Epidermal melanocyte (primary cell): ENCODE results near the gene MAPRE3.

ENCODE experiments used
- DNase-seq: peaks from one replicate; pipeline ENCODE4 v3.0.0; 2011; ENCODE audit warnings: low spot score; ENCODE audit not compliant: insufficient read length

Gene MAPRE3

DNA sequence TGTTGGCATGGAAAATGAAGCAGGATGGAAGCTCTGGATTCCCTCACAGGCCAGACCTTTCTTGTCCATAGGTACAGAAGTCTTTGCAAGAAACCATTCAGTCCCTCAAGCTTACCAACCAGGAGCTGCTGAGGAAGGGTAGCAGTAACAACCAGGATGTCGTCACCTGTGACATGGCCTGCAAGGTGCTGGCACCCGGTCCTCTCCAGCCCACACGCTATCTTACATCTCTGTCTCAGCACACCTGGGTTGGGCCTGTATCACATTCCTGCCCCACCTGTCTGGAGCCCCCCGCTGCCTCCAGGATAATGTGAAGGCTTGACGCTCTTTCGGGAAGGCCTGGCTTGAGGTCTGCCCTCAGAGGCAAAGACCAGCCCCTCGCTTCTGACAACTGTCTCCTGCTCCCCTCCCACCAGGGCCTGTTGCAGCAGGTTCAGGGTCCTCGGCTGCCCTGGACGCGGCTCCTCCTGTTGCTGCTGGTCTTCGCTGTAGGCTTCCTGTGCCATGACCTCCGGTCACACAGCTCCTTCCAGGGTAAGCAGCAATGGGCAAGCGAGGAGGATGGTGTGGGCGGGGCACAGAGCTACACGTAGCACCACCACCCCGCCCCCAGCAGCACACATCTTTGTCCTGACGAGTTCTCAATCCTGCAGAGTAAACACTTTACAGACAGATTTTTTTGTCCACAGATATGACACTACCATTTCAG is 68.3 kb downstream of the MAPRE3 start:
- DNase-seq, result no peak

GRCh38 chr2:27039426-27039825 is 69.0 kb downstream of the MAPRE3 start:
- DNase-seq, result no peak

DNA sequence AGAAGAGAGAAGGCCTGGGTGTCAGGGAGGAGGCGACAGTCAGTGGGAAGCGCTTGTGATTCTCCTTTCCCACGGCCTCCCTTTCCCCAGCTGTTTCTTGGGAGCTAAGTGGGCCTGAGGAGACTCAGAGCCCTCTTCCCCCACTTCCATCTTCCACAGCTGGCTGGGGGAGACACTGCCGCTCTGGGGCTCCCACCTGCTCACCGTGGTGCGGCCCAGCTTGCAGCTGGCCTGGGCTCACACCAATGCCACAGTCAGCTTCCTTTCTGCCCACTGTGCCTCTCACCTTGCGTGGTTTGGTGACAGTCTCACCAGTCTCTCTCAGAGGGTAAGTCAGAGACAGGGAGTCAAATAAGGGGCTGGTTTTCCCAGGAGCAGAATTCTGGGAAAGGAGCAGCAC is 69.4 kb downstream of the MAPRE3 start:
- no peak for DNase-seq

GRCh38 chr2:27040282-27040681 is 69.8 kb downstream of the MAPRE3 start:
- DNase-seq, result no peak

DNA sequence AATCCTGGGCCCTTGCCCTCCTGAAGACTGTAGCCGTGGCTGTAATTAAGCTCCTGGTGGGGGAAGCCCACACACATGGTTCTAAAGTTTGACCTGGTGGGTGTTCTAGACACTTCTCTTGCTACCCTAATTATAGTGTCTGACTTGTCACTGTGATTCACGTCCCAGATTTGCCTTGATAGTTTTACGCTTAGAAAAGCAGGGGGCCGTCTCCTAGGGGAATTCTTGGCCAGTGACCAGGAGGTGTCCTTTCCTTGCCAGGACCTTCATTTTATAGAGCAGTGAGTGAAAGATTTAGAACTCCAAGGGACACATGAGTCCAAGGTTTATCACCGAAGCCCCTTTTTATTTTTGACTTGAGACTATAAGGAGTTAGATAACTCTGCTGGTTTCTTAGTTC is 71.3 kb downstream of the MAPRE3 start:
- no peak for DNase-seq

GRCh38 chr2:27042159-27042661 is 71.8 kb downstream of the MAPRE3 start:
- no peak for DNase-seq

DNA sequence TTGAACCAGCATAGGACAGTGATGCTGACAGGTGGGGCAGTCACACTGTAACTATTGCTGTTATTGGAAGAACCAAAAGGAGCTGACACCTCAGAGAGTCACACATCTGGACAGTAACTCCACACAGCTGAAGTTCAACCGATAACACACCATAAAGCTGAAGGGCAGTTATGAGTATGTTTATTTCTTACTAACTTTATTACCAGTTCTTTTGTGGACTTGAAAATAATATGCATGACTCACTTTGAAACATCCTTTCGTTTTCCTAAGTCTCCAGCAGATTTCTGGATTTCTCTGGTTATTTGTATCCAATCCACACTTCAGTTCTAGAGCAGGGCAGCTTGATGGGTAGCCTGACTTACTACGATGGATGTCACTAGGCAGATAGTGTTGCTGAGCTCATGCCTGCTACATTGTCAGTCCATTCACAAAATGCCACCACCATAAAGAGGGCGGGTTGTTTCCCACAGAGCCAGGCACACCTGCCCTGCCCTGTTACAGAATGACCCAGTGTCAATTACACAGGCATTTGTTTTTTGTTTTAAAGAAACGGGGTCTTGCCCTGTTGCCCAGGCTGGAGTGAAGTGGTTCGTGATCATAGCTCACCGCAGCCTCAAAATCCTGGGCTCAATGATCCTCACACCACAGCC is 72.7 kb downstream of the MAPRE3 start:
- DNase-seq, result no peak

DNA sequence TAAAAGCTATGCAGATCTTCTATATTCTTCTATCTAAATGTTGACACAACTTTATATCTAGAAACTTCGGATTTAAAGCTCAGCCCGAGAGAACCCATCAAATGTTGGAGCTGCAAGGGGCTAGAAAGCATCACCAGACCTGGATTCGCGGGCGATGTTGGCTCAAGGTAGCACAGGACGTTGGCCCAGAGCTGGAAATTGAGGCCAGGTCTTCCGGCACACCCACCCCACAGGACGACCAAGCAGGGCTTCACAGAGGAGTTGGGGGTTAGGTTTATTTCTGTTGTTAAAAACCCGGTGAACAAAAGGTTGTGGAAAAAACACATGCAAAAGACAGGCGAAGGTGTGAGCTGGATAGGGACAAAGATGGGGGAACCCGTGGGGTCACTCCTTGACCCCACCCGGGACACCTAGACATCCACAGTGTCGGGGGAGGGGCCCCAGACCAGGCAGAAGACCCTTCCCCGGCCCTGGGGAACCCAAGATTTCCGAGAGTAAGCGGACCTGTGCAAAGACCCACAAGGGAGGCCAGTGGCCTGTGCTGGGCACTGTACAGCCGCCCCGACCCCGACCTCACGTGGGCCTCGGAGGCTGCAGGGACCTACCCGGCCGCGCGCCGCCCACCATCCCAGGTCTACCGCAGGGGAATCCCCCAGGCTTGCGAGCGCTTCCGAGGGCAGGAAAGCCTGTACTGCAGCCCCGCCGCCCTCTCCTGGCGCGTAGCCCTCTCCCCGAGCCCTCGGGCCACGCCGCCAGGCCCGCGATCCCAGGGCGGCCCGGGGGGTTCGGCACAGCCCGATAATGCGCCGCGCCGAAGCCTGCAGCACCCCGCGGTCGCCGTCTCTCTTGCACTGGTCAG is 79.2 kb downstream of the MAPRE3 start:
- DNase-seq, result no peak

DNA sequence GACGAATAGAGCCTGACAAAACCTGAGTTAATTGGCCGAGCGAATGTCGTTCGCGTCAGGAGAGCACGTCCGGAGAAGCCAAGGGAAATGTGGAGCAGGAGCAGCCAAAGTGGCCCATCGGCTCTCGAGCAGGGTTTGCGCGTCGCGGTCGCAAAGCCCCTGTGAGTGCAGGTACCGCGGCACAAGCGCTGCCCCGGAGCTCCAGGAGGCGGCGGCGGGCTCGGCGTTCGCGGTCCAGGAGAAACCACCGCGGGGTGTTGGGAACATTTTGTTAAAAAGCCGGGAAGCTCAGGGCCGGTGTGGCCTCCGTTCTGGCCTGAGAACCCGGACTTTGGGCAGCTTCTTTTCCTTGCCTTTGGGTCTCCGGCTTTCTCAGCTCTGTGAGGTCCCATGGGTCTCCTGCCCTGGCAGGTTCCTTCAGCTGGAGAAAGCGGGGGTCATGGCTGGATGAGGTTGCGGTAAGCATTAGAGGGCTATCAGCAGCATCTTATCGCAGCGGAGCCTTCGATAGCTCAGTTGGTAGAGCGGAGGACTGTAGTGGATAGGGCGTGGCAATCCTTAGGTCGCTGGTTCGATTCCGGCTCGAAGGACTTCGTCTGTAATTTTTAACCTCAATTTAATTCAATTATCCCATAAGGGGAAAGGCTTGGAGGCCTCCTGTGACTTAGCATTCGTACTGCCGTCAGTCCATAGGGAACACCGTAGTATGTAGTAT is 80.0 kb downstream of the MAPRE3 start:
- DNase-seq, result peak; percentile 83

GRCh38 chr2:27050996-27051901 is 80.8 kb downstream of the MAPRE3 start, which contains the start of gene AGBL5:
AGBL5 (plus strand) TSS chr2:27051668; CDS start chr2:27052959, 1,291 bp downstream.
- peak; percentile 98 for DNase-seq

- DNase-seq, result no peak
These were observed 81.6 kb downstream of the MAPRE3 start for GRCh38 chr2:27051902-27052645.

GRCh38 chr2:27053321-27053720 is 82.9 kb downstream of the MAPRE3 start:
- no peak for DNase-seq

- no peak for DNase-seq
These were observed 83.3 kb downstream of the MAPRE3 start for GRCh38 chr2:27053776-27054175.

DNA sequence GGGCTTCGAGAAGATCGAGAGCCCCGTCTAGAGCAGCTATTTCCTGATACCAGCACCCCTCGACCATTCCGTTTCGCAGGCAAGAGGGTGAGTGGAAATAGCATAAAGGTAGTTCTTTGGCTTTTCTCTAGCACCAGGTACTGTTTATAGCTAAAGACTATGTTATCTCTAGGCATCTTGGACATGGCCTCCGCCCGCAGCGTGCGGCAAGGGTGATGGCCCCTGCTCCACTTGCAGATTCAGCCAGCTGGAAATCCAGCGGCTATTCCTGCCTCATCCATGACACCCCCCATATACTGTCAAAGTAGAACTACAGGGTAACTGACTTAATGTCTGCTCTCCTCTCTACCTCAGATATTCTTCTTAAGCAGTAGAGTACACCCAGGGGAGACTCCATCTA is 84.3 kb downstream of the MAPRE3 start:
- no peak for DNase-seq

- no peak for DNase-seq
These were observed 86.7 kb downstream of the MAPRE3 start for GRCh38 chr2:27057184-27057583.

DNA sequence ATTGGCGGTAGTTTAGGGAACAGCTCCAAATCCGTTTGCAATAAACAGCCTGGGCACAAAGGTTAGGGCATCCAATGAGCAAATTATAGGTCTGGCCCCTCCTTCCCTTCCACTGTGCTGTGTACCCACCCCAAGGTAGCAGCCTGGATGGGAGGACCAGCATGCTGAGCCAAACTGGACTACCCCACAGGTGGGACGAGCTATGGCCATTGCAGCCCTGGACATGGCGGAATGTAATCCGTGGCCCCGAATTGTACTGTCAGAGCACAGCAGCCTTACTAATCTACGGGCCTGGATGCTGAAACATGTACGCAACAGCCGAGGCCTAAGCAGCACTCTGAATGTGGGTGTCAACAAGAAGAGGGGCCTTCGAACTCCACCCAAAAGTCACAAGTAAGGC is 87.8 kb downstream of the MAPRE3 start:
- DNase-seq, result no peak

GRCh38 chr2:27059141-27059820 is 88.8 kb downstream of the MAPRE3 start:
- no peak for DNase-seq

DNA sequence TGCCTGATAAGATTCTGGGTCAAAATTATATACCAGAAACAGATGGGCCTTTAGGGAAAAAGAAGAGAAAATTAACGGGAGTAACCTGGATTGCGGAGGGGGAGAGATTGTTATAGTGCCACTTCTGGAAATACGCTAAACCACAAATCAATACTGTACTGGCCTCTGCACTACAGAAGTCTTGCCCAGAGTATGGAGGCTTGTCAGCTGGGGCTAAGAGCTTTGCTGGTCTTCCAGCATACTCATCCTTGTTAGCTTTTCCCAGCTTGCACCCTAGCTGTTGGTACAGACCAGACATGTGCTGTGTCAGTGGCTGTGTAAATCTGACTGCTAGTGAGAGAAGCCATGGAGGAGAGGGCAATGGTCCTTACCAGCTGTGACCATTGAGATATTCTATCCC is 89.9 kb downstream of the MAPRE3 start:
- no peak for DNase-seq

GRCh38 chr2:27065128-27065527 is 94.7 kb downstream of the MAPRE3 start:
- DNase-seq, result no peak
